ENCODE results near the gene HPX.

- no peak for TF ChIP-seq CTCF (IDR thresholded peaks at IDR 0.05 in 4 of 5, conservative IDR thresholded peaks at IDR 0.05 in 1 of 5)
- TF ChIP-seq POLR2A (IDR thresholded peaks at IDR 0.05), result no peak
These were observed 42.2 kb upstream of the HPX start for GRCh38 chr11:6483015-6483414.
